GM21576 (cell line): ENCODE results near the gene FCN3.
"Not testable (repeated sequence)": the region's sequence is repeated elsewhere in the genome, so short reads cannot be mapped to it uniquely, and the experiment has no call there.

Source experiments
- ATAC-seq: cut with Tn5 transposase; IDR thresholded peaks from one replicate; pipeline ENCODE4 v1.9.1; 2021; ENCODE audit warnings: mild to moderate bottlenecking, moderate library complexity; ENCODE audit not compliant: unreplicated experiment

FCN3 gene

GRCh38 chr1:27374362-27375086 lies at the start of gene FCN3:
FCN3 (minus strand) TSS chr1:27374824; CDS start chr1:27374818, 6 bp downstream.
- ATAC-seq, result no peak

GRCh38 chr1:27423709-27424108 lies 49.1 kb upstream of the FCN3 start:
- ATAC-seq, result no peak

GRCh38 chr1:27418326-27419185 lies 43.9 kb upstream of the FCN3 start:
- peak; percentile 57 for ATAC-seq

- no peak for ATAC-seq
These were observed 43.1 kb upstream of the FCN3 start for GRCh38 chr1:27417713-27418112.

GRCh38 chr1:27416387-27417111 lies 41.9 kb upstream of the FCN3 start:
- ATAC-seq, result no peak

GRCh38 chr1:27414091-27414490 lies 39.5 kb upstream of the FCN3 start:
- ATAC-seq, result no peak

GRCh38 chr1:27413004-27413403 lies 38.4 kb upstream of the FCN3 start:
- ATAC-seq, result no peak

GRCh38 chr1:27412502-27412901 lies 37.9 kb upstream of the FCN3 start:
- no peak for ATAC-seq

- no peak for ATAC-seq
These were observed 36.1 kb upstream of the FCN3 start for GRCh38 chr1:27410709-27411108.

GRCh38 chr1:27409669-27410068 lies 35.0 kb upstream of the FCN3 start:
- ATAC-seq, result no peak

- no peak for ATAC-seq
These were observed 33.5 kb upstream of the FCN3 start for GRCh38 chr1:27408151-27408550.

- ATAC-seq, result not testable (repeated sequence)
These were observed 32.2 kb upstream of the FCN3 start for GRCh38 chr1:27406791-27407190.

- ATAC-seq, result no peak
These were observed 31.7 kb upstream of the FCN3 start for GRCh38 chr1:27406362-27406680.

GRCh38 chr1:27405598-27406361 lies 31.2 kb upstream of the FCN3 start:
- not testable (repeated sequence) for ATAC-seq

- ATAC-seq, result no peak
These were observed 30.4 kb upstream of the FCN3 start for GRCh38 chr1:27405074-27405473.

- ATAC-seq, result no peak
These were observed 29.3 kb upstream of the FCN3 start for GRCh38 chr1:27403931-27404330.

- no peak for ATAC-seq
These were observed 28.6 kb upstream of the FCN3 start for GRCh38 chr1:27403065-27403726.

GRCh38 chr1:27402349-27402754 lies 27.7 kb upstream of the FCN3 start:
- no peak for ATAC-seq

- ATAC-seq, result no peak
These were observed 26.3 kb upstream of the FCN3 start for GRCh38 chr1:27400963-27401341.
